Activated T-helper 1 cell treated with anti-CD3 and anti-CD28 coated beads, Interleukin-2, amount 50 U/mL, for 16 hours (primary cell): ENCODE measurements around the gene MICAL2.
"Not testable (repeated sequence)": the region's sequence is repeated elsewhere in the genome, so short reads cannot be mapped to it uniquely, and the experiment has no call there.

Source experiments
- DNase-seq, 2 donors: peaks; one replicate each; pipeline ENCODE4 v3.0.0-alpha.2; 2020; ENCODE audit warnings: low read depth in 1 of 2, low spot score in 1 of 2

MICAL2 gene

GRCh38 chr11:12131943-12132789 is 21.8 kb downstream of the MICAL2 start:
- DNase-seq, result no peak

GRCh38 chr11:12132790-12133145 is 22.4 kb downstream of the MICAL2 start:
- no peak for DNase-seq

GRCh38 chr11:12133547-12134235 is 23.3 kb downstream of the MICAL2 start:
- no peak for DNase-seq

GRCh38 chr11:12134236-12134585 is 23.8 kb downstream of the MICAL2 start:
- no peak for DNase-seq

DNA sequence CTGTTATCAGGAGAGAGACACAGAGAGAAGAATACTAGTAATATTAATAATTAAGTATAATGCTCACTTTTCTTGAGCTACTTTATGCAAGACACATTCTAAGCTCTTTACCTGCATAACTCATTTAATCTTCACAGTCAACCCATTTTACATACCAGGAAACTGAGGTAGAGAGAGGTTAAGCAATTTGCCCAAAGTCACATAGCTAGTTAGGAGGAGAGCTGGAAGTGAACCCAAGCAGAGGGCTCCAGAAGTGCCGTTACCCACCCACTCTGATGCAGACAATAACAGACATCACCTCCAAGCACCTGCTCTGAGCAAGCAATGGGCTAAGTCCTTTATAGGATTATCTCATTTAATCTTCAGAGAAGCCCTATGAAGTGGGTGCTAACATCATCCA is 24.8 kb downstream of the MICAL2 start:
- DNase-seq, result no peak

- DNase-seq, result no peak
Measured at GRCh38 chr11:12137005-12137690, 26.8 kb downstream of the MICAL2 start.

DNA sequence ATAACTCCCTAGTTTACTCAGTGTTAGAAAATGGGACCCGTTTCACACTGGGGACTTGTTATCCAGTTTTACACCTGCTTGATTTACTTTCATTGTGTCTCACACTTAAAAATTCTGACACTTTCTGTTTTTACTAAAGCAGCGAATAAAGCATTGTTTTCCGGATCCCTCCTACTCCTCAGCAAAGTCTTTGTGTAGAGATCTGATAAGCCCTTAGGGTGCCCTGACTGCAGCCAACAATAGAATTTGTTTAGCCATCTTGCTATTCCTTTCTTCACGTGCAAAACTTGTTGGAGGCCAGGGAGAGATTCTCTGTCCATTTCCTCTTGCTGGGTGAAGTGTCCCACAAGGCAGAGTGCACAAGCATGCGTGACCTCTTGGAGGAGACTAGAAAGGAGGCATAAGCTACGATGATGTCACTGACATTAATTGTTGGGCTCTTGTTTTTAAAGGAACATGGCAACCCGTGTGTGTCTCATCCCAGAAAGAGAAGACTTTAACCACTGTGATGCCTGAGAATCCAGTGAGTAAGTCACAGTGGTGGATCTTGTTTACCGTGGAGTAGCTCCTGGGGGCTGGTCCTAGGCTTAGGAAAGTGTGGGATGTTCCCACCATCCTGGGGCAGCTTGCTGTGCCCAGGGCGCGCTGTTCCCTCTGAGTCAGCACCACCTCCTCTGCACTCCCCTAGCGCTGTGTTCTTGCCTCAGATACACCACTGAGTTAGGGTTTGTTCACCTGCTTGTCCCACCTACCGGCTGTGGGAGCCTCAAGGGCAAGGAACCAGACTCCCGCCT is 27.7 kb downstream of the MICAL2 start:
- no peak for DNase-seq

- no peak for DNase-seq
Measured at GRCh38 chr11:12139144-12139881, 28.9 kb downstream of the MICAL2 start.

- no peak for DNase-seq
Measured at GRCh38 chr11:12140186-12140793, 29.9 kb downstream of the MICAL2 start.

- no peak for DNase-seq
Measured at GRCh38 chr11:12141283-12141682, 30.9 kb downstream of the MICAL2 start.

GRCh38 chr11:12142176-12142575 is 31.8 kb downstream of the MICAL2 start:
- no peak for DNase-seq

DNA sequence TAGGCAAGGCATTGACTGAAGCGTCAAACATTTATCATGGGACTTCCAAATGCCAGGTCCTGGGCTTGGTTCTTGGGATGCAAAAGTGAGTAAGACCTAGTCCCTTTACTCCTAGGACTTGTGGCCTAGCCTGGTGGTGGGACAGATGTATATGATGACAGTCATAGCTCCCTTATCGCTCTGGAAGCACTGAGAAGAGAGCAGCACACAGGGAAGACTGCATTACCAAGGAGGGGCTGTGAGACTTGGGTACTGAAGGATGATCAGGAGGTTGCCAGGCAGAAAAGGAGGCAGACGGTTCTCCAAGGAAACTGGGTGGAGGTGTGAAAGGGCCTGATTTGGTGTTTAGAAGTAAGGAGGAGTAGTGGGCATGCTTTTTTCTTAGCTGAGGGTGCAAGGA is 32.5 kb downstream of the MICAL2 start:
- DNase-seq, result no peak

GRCh38 chr11:12143461-12144258 is 33.3 kb downstream of the MICAL2 start:
- no peak for DNase-seq

DNA sequence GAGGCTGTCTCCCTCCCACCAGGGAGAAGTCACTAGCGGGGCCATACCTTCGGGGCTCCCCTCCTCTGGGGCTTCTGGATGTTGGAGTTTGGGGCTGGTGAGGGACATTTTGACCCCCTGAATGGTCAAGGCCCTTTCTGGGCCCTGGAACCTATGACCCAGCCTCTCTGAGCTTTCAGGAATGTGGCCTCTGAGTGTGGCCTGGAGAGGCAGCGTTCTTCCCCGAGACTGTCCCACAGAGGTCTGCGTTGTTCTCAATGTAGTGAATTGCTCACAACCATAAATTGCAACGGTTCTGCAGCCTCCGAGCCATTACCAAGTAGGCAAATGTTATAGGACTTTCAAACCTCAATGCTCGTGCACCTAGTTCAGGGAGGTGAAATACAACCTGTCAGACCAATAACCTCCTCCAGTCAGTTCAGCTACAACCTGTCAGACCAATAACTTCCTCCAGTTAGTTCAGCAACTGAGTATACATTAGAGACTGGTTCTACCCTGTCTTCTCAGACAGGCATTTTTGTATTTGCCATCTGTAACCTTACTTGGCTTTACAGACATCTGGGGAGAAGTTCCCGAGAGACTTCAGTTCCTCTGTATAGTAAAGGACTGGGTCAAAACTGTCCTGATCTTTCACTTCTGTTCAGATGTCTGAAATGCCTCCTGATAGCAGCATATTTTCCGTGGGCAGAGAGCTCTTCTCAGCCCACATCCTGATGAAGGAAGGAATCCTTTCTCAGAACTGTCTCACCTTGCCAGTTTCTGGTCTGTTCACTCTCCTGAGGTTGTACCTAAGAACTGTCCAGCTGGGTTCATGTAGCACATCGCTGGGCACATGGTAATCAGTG is 34.2 kb downstream of the MICAL2 start:
- no peak for DNase-seq

DNA sequence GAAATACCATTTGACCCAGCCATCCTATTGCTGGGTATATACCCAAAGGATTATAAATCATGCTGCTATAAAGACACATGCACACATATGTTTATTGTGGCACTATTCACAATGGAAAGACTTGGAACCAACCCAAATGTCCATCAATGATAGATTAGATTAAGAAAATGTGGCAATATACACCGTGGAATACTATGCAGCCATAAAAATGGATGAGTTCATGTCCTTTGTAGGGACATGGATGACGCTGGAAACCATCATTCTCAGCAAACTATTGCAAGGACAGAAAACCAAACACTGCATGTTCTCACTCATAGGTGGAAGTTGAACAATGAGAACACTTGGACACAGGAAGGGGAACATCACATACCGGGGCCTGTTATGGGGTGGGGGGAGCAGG is 36.3 kb downstream of the MICAL2 start:
- not testable (repeated sequence) for DNase-seq

DNA sequence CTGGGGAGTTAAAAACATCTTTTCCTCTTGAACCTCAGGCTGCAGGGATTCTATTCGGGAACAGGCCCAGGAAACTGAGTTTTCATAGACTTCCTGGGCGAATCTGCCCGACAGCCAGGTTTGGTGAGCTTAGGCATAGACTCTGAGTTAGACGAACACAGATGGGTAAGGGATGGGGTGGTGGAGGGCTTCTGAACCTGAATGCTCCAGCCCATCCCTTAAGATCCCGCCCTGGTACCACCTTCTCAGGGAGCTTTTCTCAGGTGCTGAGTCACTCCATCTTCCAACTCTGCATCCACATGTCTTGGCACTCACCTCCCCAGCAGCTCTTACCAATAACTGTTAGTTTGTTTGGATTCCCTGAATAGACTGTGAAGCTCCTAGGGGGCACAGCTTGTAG is 37.4 kb downstream of the MICAL2 start:
- no peak for DNase-seq

DNA sequence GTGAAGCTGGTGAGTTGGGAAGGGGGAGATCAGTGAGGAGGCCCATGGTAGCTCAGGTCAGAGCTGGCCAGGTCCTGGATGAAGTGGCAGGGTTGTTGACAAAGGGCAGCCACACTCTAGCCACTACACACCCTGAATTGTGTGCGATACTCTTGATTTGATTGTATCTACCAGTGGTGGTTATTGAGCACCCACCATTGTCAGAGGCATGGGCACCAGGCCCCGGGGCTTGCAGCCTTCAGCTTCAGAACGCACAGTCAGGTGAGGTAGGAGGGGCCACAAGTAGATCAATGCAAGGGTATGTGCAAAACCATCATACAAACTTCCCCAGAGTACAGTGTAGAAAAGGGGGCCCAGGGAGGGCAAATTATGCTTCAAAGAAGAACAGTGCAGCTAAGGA is 38.1 kb downstream of the MICAL2 start:
- no peak for DNase-seq

DNA sequence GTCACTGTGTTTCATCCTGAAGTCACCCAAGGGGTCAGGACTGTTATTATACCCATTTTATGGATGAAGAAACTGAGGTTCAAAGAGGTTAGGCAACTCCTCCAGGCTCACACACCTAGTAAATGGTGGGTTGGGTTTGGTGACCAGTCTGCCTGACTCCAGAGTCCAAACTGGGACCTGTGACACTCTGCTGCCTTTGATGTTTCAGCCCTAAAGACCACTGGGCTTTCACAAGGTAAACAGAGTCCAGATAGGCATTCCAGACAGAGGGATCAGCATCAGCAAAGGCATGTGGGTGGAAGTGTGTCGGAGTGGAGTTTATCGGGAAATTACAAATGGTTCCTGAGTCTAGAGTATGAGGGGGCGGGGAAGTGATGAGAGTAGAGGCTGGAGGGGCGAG is 38.5 kb downstream of the MICAL2 start:
- no peak for DNase-seq
